AG04450 (cell line): ENCODE results near the gene ENTPD7. TPM values are rescaled to one million over a fixed set of nuclear protein-coding genes. Genes with fewer than 3 reads are reported as not detected.

Experiments
- CTCF ChIA-PET: fragments of 300-600, 350-600 bp; formaldehyde crosslinking; extraction: SDS; loops from one replicate; lab custom pipeline; 2022; ENCODE audit warnings: antibody characterized with exemption, inconsistent platforms; lab: Charles Lee
- POLR2A ChIA-PET: fragments of 350-600 bp; formaldehyde crosslinking; extraction: SDS; loops from one replicate; lab custom pipeline; 2021; ENCODE audit warnings: antibody characterized with exemption, inconsistent platforms; lab: Yijun Ruan, JAX
- DNase-seq: peaks from one replicate; pipeline ENCODE4 v3.0.0-alpha.2; 2011; ENCODE audit warnings: low read depth, low spot score
- H3K27ac ChIP-seq: one replicate; pipeline ENCODE4 v1.5.1; 2012; ENCODE audit warnings: low read depth, low read length, control low read depth
- H3K27me3 ChIP-seq: one replicate; pipeline ENCODE4 v1.6.0; 2012; ENCODE audit warnings: low read length; ENCODE audit not compliant: control insufficient read depth, insufficient read depth
- H3K4me3 ChIP-seq: 2 replicates; pipeline ENCODE4 v1.5.1; 2011; ENCODE audit warnings: mild to moderate bottlenecking, low read depth, low read length, control low read depth
- H3K9me3 ChIP-seq: 2 replicates; pipeline ENCODE4 v1.5.1; 2012; ENCODE audit warnings: low read length; ENCODE audit not compliant: control insufficient read depth, insufficient read depth
- CTCF ChIP-seq: IDR thresholded peaks from 2 replicates; pipeline ENCODE4 v1.5.1; 2011; ENCODE audit warnings: low read depth, low read length, control low read depth, inconsistent platforms
- polyA plus RNA-seq: library from polyadenylated mRNA; depleted of rRNA; stranded (reverse); fragments of >200 nt; gene quantifications from 2 replicates; pipeline ENCODE4 v1.2.3, GENCODE V29; 2011

ENTPD7 gene
- polyA plus RNA-seq, 1 experiment, result 16.2 TPM

- ChIA-PET POLR2A (no interaction called here), CTCF (no interaction called here)
- Histone ChIP-seq H3K27ac (no peak overlapping the region), H3K4me3 (no peak overlapping the region), H3K27me3 (no peaks in the 10 kb centered on the region), H3K9me3 (no peaks in the 10 kb centered on the region)
- no peak for TF ChIP-seq CTCF
- DNase-seq, result no peak
Measured at GRCh38 chr10:99672884-99673283, 13.6 kb downstream of the ENTPD7 start.

- Histone ChIP-seq H3K27ac (no peak overlapping the region), H3K4me3 (no peak overlapping the region), H3K9me3 (no peaks in the 10 kb centered on the region), H3K27me3 (no peaks in the 10 kb centered on the region)
- ChIA-PET CTCF (no interaction called here), POLR2A (no interaction called here)
- DNase-seq, result no peak
- no peak for TF ChIP-seq CTCF
Measured at GRCh38 chr10:99673492-99673891, 14.2 kb downstream of the ENTPD7 start.

GRCh38 chr10:99674762-99675161 lies 15.5 kb downstream of the ENTPD7 start:
- DNase-seq, result no peak
- Histone ChIP-seq H3K27ac (no peak overlapping the region), H3K9me3 (no peaks in the 10 kb centered on the region), H3K27me3 (no peaks in the 10 kb centered on the region), H3K4me3 (no peak overlapping the region)
- TF ChIP-seq CTCF, result no peak
- ChIA-PET CTCF (no interaction called here), POLR2A (no interaction called here)

- H3K27ac ChIP-seq, result no peak overlapping the region
Measured at GRCh38 chr10:99676426-99676825, 17.1 kb downstream of the ENTPD7 start.

More at GRCh38 chr10:99676426-99676825, 17.1 kb downstream of the ENTPD7 start:
- Histone ChIP-seq H3K9me3 (no peaks in the 10 kb centered on the region), H3K27me3 (no peaks in the 10 kb centered on the region), H3K4me3 (no peak overlapping the region)
- POLR2A ChIA-PET, result interaction anchor here (0.6 to 1.1 kb wide), 2 partner anchors 17 to 18 kb away, joined by 3 read pairs; partner anchors contain the start of gene ENTPD7
- no peak for TF ChIP-seq CTCF
- DNase-seq, result peak; percentile 83
- CTCF ChIA-PET, result interaction anchor here (0.7 kb wide), 1 partner anchor 18 kb away, joined by 3 read pairs; no protein-coding TSS in a partner anchor
